ENCODE measurements around the gene CRIM1. TPM values are rescaled to one million over a fixed set of nuclear protein-coding genes. Genes with fewer than 3 reads are reported as not detected.

The CRIM1 gene
- total and polyA plus RNA-seq, 2 of the 8 experiments (the other 6 are each of a cell fraction or from before 2014, with no cell fraction given): 9.4 to 28.4 TPM

GRCh38 chr2:36399050-36399449 lies 43.5 kb downstream of the CRIM1 start (continued):
- no peak for TF ChIP-seq HDAC6 (IDR thresholded peaks at IDR 0.05; ENCODE audit: low read depth, low read length)
- no peak for TF ChIP-seq RBBP5 (IDR thresholded peaks at IDR 0.05; ENCODE audit: borderline replicate concordance, low read depth, low read length)
- TF ChIP-seq USF2 (IDR thresholded peaks at IDR 0.05; ENCODE audit: low read length): no peak
- no peak for TF ChIP-seq TBP (IDR thresholded peaks at IDR 0.05; ENCODE audit: low read depth, low read length)
